CD4-positive, alpha-beta T cell (primary cell): ENCODE measurements around the gene ADGRD1. TPM values are rescaled to one million over a fixed set of nuclear protein-coding genes. Genes with fewer than 3 reads are reported as not detected.

Experiments
- ATAC-seq: fragments of 200-7000 bp; cut with Tn5 transposase; one replicate; pipeline ENCODE4 v1.10.0; 2022; ENCODE audit warnings: mild to moderate bottlenecking; ENCODE audit not compliant: poor library complexity
- CTCF ChIA-PET: fragments of 350-600 bp; sonication (Branson Sonifier 250); formaldehyde crosslinking; loops from one replicate; lab custom pipeline; 2021; ENCODE audit warnings: antibody characterized with exemption, inconsistent platforms; lab: Charles Lee
- POLR2A ChIA-PET: fragments of 350-600 bp; sonication (Branson Sonifier 250); formaldehyde crosslinking; loops from one replicate; lab custom pipeline; 2021; ENCODE audit warnings: antibody characterized with exemption, inconsistent platforms; lab: Charles Lee
- DNase-seq, 14 experiments: peaks; one replicate each; pipeline ENCODE4 v3.0.0-alpha.2; 2013 to 2020; ENCODE audit warnings: mixed read lengths in 2 of 14
- H3K27ac ChIP-seq, 2 donors: one replicate each; pipeline versions ENCODE4 v1.5.1 to v1.7.0; 2013; ENCODE audit warnings: low read length in 2 of 2, low read depth in 1 of 2, mild to moderate bottlenecking in 1 of 2
- H3K27me3 ChIP-seq, 2 experiments: 1 replicate in 1 of 2; 2 replicates in 1 of 2; pipeline versions ENCODE4 v1.6.1 to v1.7.0; 2013; ENCODE audit warnings: low read length in 2 of 2, control low read depth in 1 of 2, mild to moderate bottlenecking in 1 of 2, moderate library complexity in 1 of 2; ENCODE audit not compliant: insufficient read depth in 2 of 2, control insufficient read depth in 1 of 2
- H3K36me3 ChIP-seq: one replicate; pipeline ENCODE4 v1.6.1; 2013; ENCODE audit warnings: low read length, control low read depth; ENCODE audit not compliant: insufficient read depth
- H3K4me1 ChIP-seq: one replicate; pipeline ENCODE4 v1.6.1; 2013; ENCODE audit warnings: low read length, control low read depth; ENCODE audit not compliant: insufficient read depth
- H3K4me3 ChIP-seq: one replicate; pipeline ENCODE4 v1.5.1; 2013; ENCODE audit warnings: mild to moderate bottlenecking, low read length, moderate library complexity
- H3K9me3 ChIP-seq, 2 experiments: 1 replicate in 1 of 2; 2 replicates in 1 of 2; pipeline versions ENCODE4 v1.6.1 to v1.7.0; 2013; ENCODE audit warnings: low read length in 2 of 2, mild to moderate bottlenecking in 2 of 2, control low read depth in 1 of 2, moderate library complexity in 1 of 2; ENCODE audit not compliant: control insufficient read depth in 1 of 2, insufficient read depth in 1 of 2
- H3K27ac Mint-ChIP-seq: one replicate; pipeline ENCODE4 v1.8.0; 2020; ENCODE audit warnings: mixed read lengths
- H3K27me3 Mint-ChIP-seq: one replicate; pipeline ENCODE4 v1.8.0; 2021; ENCODE audit warnings: mixed read lengths
- H3K36me3 Mint-ChIP-seq: one replicate; pipeline ENCODE4 v1.8.0; 2021; ENCODE audit warnings: low read depth, mixed read lengths
- H3K4me1 Mint-ChIP-seq: one replicate; pipeline ENCODE4 v1.8.0; 2021; ENCODE audit warnings: low read depth, mixed read lengths
- H3K4me3 Mint-ChIP-seq: one replicate; pipeline ENCODE4 v1.8.0; 2020; ENCODE audit warnings: mild to moderate bottlenecking, mixed read lengths
- H3K9me3 Mint-ChIP-seq: one replicate; pipeline ENCODE4 v1.8.0; 2020; ENCODE audit warnings: mixed read lengths
- intact Hi-C, 2 experiments: fragments of 100-400 bp; cut with DNase I in 1 of 2; cut with micrococcal nuclease in 1 of 2; formaldehyde crosslinking; loops; one replicate each; pipeline versions ENCODE4 v1.15.1 to v1.9.0; 2023 to 2025; cut with DNase I, micrococcal nuclease
- total RNA-seq, 174 experiments: library from RNA in 2 of 174; stranded (reverse) in 2 of 174; gene quantifications; one replicate each; pipeline ENCODE4 v1.2.3 and lab custom pipeline; 2021 to 2026
- TF ChIP-seq, protein P1 (sequence below): fragments of 200-600 bp; IDR thresholded peaks from one replicate; pipeline ENCODE4 v1.8.0; 2022; ENCODE audit warnings: antibody characterized with exemption, mild to moderate bottlenecking

Gene ADGRD1
- total RNA-seq, 2 experiments from 2014 or later, result 0.22 TPM; not detected in 1

DNA sequence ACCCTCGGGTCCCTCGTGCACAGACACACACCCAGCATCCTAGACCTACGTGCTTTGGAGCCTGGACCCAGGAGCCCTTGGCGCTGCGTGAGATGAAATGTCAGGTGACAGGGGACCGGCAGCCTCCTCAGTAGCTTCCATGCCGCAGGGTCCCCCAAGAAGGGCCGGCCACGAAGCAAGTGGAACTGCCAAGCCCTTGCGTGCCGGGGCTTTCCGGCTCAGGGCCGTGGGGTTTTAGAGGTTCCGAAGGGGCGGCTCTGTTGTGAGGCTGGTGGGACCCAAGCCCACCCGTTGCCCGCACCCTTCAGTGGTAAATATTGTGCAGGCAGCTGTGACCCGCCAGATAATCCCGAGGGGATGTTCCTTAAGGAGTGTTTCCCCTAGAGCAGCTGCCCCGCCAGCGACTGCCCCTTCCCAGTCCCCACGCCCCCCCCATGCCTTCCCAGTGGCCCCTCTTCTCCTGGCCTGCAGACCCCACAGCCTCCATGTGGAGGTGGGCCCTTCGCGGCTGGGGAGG, 133.7 kb downstream of the ADGRD1 start:
- TF ChIP-seq, protein P1, sequence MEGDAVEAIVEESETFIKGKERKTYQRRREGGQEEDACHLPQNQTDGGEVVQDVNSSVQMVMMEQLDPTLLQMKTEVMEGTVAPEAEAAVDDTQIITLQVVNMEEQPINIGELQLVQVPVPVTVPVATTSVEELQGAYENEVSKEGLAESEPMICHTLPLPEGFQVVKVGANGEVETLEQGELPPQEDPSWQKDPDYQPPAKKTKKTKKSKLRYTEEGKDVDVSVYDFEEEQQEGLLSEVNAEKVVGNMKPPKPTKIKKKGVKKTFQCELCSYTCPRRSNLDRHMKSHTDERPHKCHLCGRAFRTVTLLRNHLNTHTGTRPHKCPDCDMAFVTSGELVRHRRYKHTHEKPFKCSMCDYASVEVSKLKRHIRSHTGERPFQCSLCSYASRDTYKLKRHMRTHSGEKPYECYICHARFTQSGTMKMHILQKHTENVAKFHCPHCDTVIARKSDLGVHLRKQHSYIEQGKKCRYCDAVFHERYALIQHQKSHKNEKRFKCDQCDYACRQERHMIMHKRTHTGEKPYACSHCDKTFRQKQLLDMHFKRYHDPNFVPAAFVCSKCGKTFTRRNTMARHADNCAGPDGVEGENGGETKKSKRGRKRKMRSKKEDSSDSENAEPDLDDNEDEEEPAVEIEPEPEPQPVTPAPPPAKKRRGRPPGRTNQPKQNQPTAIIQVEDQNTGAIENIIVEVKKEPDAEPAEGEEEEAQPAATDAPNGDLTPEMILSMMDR, result no peak
- H3K9me3 Mint-ChIP-seq, result no peaks in the 10 kb centered on the region
- Histone ChIP-seq H3K27me3 (no peaks in the 10 kb centered on the region), H3K27ac (no peak overlapping the region), H3K4me3 (no peak overlapping the region), H3K36me3 (no peaks in the 10 kb centered on the region), H3K4me1 (no peaks in the 10 kb centered on the region), H3K9me3 (peaks cover 0 to 5% of the 10 kb centered on the region in 2 experiments)
- ATAC-seq (no peak), DNase-seq (peak in 1 of 14 experiments; percentile 28)
- intact Hi-C loops, result no loop called here
- ChIA-PET POLR2A (no interaction called here), CTCF (no interaction called here)
- peaks cover 1% of the 10 kb centered on the region for H3K27me3 Mint-ChIP-seq
- H3K4me1 Mint-ChIP-seq, result no peaks in the 10 kb centered on the region
- H3K4me3 Mint-ChIP-seq, result no peak overlapping the region
- no peaks in the 10 kb centered on the region for H3K36me3 Mint-ChIP-seq
- H3K27ac Mint-ChIP-seq, result no peak overlapping the region

DNA sequence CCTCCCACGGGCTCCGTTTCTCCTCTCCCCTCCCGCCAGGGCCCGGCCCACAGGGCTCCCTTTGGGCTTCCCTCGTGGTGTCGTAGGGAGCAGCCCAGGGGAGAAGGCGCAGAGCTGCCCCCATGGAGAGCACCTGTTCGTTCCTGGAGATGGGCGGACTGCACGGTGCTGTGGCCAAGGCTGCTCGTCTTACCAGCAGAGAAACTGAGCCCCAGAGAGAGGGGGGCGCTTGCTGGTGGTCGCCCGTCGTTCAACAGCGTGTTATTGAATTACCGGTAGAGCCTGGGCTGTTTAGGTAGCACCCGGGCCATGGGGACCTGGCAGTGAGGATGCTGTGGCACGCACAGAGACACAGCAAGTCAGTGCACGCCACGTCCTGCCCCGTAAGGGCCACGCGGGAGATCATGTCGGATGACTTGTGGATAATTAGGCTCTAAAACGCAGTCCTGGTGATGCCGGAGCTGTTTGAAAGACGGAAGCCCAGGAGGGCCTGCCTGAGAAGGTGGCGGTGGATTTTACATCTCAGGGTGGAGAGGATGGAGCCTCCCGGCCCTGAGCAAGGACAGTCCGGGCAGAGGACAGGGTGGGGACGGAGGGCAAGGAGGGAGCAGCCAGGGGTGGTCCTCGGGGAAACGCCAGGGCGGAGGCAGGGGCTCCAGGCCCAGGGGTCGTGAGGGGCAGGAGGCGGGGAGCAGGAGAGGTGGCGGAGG, 134.4 kb downstream of the ADGRD1 start:
- intact Hi-C loops, result no loop called here
- H3K27me3 ChIP-seq, result no peaks in the 10 kb centered on the region
- no peaks in the 10 kb centered on the region for H3K36me3 Mint-ChIP-seq
- H3K4me3 Mint-ChIP-seq, result no peak overlapping the region
- DNase-seq (peak in 2 of 14 experiments; percentile 5 to 31), ATAC-seq (no peak)
- CTCF ChIA-PET, result no interaction called here
- no peak overlapping the region for H3K27ac Mint-ChIP-seq
- H3K9me3 ChIP-seq, result peaks cover 0 to 5% of the 10 kb centered on the region in 2 experiments
- no peak overlapping the region for H3K27ac ChIP-seq
- H3K9me3 Mint-ChIP-seq, result no peaks in the 10 kb centered on the region
- TF ChIP-seq, protein P1, result no peak
- POLR2A ChIA-PET, result no interaction called here
- no peaks in the 10 kb centered on the region for H3K27me3 Mint-ChIP-seq
- H3K4me3 ChIP-seq, result no peak overlapping the region
- H3K36me3 ChIP-seq, result no peaks in the 10 kb centered on the region
- peaks cover 2% of the 10 kb centered on the region for H3K4me1 ChIP-seq
- H3K4me1 Mint-ChIP-seq, result peaks cover 3% of the 10 kb centered on the region

DNA sequence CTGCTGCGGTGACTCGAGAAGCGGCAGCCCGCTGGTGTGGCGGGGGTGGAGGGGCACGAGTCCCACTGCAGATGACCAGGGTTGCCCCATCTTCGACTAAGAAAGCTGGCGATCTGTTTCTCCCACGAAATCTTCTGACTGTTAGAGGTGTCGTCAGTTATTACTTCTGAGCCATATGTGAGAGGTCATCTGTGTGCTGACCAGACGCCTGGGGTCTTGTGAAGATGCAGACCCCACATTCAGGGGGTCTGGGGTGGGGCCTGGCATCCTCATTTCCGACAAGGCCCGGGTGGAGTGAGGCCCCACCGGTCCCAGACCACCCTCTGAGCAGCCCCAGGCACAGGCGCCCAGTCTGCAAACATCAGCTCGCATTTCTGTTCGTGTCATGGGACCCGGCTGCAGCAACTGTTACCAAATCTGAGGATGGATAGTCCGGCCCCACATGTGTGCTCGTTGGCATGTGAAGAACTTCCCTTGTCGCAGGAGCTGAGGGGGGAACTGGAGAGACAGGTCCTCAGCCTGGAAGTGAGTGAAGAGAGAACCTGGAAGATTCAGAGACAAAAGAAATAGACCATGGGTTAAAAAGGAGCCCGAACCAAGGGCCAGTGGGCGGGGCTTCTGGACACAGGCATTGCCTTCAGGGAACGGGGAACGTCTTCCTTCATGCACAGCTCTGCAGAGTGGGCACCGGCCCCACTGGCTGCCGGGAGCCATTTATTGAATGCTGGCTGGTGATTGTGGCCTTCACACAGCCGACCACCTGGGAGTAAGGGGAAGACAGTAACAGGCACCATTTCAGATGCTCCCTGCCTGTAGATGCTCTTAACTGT, 135.2 kb downstream of the ADGRD1 start:
- Mint-ChIP-seq H3K36me3 (no peaks in the 10 kb centered on the region), H3K27ac (no peak overlapping the region), H3K4me1 (peaks cover 4% of the 10 kb centered on the region), H3K27me3 (no peaks in the 10 kb centered on the region), H3K9me3 (no peaks in the 10 kb centered on the region), H3K4me3 (no peak overlapping the region)
- no peaks in the 10 kb centered on the region for H3K36me3 ChIP-seq
- ATAC-seq (no peak), DNase-seq (peak in 2 of 14 experiments; percentile 5 to 10)
- peaks cover 10% of the 10 kb centered on the region for H3K4me1 ChIP-seq
- no peak overlapping the region for H3K4me3 ChIP-seq
- TF ChIP-seq, protein P1, result no peak
- POLR2A ChIA-PET, result no interaction called here
- no peaks in the 10 kb centered on the region for H3K27me3 ChIP-seq
- CTCF ChIA-PET, result no interaction called here
- no peak overlapping the region for H3K27ac ChIP-seq
- peaks cover 0 to 5% of the 10 kb centered on the region in 2 experiments for H3K9me3 ChIP-seq
- intact Hi-C loops, result no loop called here
